ENCODE results near the gene NTM.

GRCh38 chr11:131454490-131454889 is 84.1 kb downstream of the NTM start:
- no peak for TF ChIP-seq CTCF (IDR thresholded peaks at IDR 0.05; ENCODE audit: low read depth, low read length, poor library complexity, severe bottlenecking)
- TF ChIP-seq EZH2phosphoT487 (IDR thresholded peaks at IDR 0.05; ENCODE audit: borderline replicate concordance, low read length): no peak
